ENCODE data around the gene BBS4. TPM values are rescaled to one million over a fixed set of nuclear protein-coding genes. Genes with fewer than 3 reads are reported as not detected.
"Not testable (repeated sequence)": the region's sequence is repeated elsewhere in the genome, so short reads cannot be mapped to it uniquely, and the experiment has no call there.

Gene BBS4
- total and polyA plus RNA-seq, 12 donors, result 13.6 to 44.1 (median 23.5) TPM

- no peaks in the 10 kb centered on the region for H3K4me1 ChIP-seq (replicated peaks in 1 of 2)
- intact Hi-C loops (cut with DNase I), result no loop called here
- H3K27ac ChIP-seq, result no peak overlapping the region
- H3K4me3 ChIP-seq, result no peak overlapping the region
- H3K36me3 ChIP-seq (replicated peaks in 1 of 2), result peaks cover 0 to 3% of the 10 kb centered on the region in 2 donors
- no peaks in the 10 kb centered on the region for H3K9me3 ChIP-seq (replicated peaks in 1 of 3)
- no peaks in the 10 kb centered on the region for H3K27me3 ChIP-seq
- 93 to 96% (median 95%) methylated on average over 11 of the region's 11 CpGs for WGBS, 4 donors
- no peak for DNase-seq
- TF ChIP-seq CTCF (IDR thresholded peaks at IDR 0.05), result no peak
- TF ChIP-seq POLR2A (IDR thresholded peaks at IDR 0.05), result no peak
These were observed 20.3 kb downstream of the BBS4 start for GRCh38 chr15:72706266-72706665.

- WGBS, 4 donors, result 83 to 89% (median 85%) methylated on average over 8 of the region's 8 CpGs
- H3K4me3 ChIP-seq; H3K27ac ChIP-seq; DNase-seq; H3K9me3 ChIP-seq (replicated peaks in 1 of 3); H3K4me1 ChIP-seq (replicated peaks in 1 of 2); H3K27me3 ChIP-seq; intact Hi-C loops (cut with DNase I): not testable (repeated sequence)
- peaks cover 0 to 11% of the 10 kb centered on the region in 2 donors for H3K36me3 ChIP-seq (replicated peaks in 1 of 2)
These were observed 22.7 kb downstream of the BBS4 start for GRCh38 chr15:72708551-72709303.

- TF ChIP-seq CTCF (IDR thresholded peaks at IDR 0.05), result peak; percentile 39 to 65 (median 60)
- no peak for TF ChIP-seq POLR2A (IDR thresholded peaks at IDR 0.05)
- Histone ChIP-seq H3K4me3 (no peak overlapping the region), H3K4me1 (replicated peaks in 1 of 2) (no peaks in the 10 kb centered on the region), H3K27ac (no peak overlapping the region), H3K9me3 (replicated peaks in 1 of 3) (no peaks in the 10 kb centered on the region), H3K36me3 (replicated peaks in 1 of 2) (peaks cover 0 to 6% of the 10 kb centered on the region in 2 donors), H3K27me3 (no peaks in the 10 kb centered on the region)
- peak; percentile 31 to 74 (median 42) for DNase-seq
- WGBS, 4 donors, result 42 to 59% (median 52%) methylated on average over 3 of the region's 3 CpGs
- intact Hi-C loops (cut with DNase I), result no loop called here
These were observed 36.2 kb downstream of the BBS4 start for GRCh38 chr15:72722071-72722696.

GRCh38 chr15:72724028-72724427, 38.0 kb downstream of the BBS4 start:
- no peaks in the 10 kb centered on the region for H3K4me1 ChIP-seq (replicated peaks in 1 of 2)
- no peak overlapping the region for H3K4me3 ChIP-seq
- H3K9me3 ChIP-seq (replicated peaks in 1 of 3), result no peaks in the 10 kb centered on the region
- 45 to 57% (median 50%) methylated on average over 1 of the region's 1 CpG for WGBS, 4 donors
- no peak for DNase-seq
- TF ChIP-seq CTCF (IDR thresholded peaks at IDR 0.05) (no peak), POLR2A (IDR thresholded peaks at IDR 0.05) (no peak)
- H3K36me3 ChIP-seq (replicated peaks in 1 of 2), result no peaks in the 10 kb centered on the region
- H3K27ac ChIP-seq, result no peak overlapping the region
- H3K27me3 ChIP-seq, result no peaks in the 10 kb centered on the region
- intact Hi-C loops (cut with DNase I), result no loop called here
